Activated T-helper 1 cell treated with Interleukin-2 at 50 U/mL for 16 hours (primary cell): ENCODE results near the gene RASGRP3.

Source experiments
- DNase-seq: peaks from one replicate; pipeline ENCODE4 v3.0.0-alpha.2; 2020; ENCODE audit warnings: low read depth

Gene RASGRP3

GRCh38 chr2:33522576-33522975, 46.1 kb downstream of the RASGRP3 start:
- no peak for DNase-seq

DNA sequence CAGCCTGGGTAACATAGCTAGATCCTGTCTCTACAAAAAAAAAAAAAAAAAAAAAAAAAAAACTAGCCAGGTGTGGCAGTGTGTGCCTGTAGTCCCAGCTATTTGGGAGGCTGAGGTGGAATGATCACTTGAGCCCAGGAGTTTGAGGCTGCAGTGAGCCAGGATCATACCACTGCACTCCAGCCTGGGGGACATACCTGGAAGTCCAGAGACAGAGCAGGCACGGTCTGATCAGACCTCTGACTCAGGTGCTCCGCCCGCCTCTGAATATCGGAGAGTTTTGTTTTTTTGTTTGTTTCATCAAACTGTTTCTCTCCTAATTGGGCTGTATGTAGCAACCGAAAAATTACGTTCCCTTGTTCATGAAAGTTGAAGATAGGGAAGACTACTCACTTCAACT, 49.2 kb downstream of the RASGRP3 start:
- no peak for DNase-seq

DNA sequence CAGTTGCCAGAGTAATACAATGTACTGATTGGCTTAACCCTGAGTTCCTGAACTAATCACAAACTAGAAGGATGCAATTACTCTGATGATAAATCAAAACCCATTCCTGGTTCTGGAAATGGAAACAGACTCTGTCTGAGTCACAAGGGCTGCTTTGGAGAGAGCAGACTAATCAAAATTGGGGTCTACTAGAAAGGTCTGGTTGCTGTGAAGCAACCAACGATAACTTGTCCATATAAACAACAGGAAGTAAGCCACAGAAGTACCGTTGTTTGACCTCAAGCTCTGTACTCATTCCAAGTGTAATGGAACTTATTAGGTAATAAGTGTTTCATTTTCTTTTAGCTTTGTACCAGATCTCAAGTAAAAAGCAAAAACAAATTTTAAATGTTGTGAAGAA, 49.7 kb downstream of the RASGRP3 start:
- no peak for DNase-seq

DNA sequence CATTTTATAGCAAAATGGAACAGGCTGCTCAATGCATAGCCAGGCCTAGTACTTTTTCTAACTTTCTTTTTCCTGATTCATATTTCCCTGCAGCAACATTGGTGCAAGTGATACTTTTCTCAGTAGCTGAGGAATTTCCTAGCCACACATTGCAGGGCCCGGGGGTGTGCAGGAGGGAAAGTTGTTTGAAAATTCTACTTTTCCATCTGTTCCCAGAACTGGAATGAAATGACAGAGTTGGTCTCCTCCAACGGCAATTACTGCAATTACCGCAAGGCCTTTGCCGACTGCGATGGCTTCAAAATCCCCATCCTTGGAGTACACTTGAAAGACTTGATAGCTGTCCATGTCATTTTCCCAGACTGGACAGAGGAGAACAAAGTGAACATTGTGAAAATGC, 50.5 kb downstream of the RASGRP3 start:
- DNase-seq, result no peak

DNA sequence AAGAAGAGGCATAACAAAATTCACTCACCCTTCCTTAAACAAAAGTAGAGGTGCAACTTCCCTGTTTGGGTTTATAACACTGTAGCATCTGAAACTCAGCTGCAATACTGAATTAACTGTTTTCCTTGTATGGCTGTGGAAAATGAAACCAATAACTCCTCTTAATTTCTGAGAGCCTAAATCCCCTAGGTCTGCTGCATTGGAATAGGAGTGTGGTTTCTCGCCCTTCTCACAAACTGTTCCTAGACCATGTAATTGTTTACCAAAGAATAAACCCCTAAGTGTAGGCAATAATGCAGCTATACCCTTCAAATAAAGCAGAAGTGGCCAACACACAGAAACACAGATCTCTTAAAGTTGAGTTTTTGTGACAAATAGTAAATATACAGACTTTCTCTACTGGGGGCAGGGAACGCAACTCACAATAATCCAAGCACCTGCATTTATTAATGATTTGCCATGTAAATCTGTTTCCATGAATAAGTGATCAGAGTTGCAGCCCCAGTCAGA, 52.0 kb downstream of the RASGRP3 start:
- DNase-seq, result no peak

DNA sequence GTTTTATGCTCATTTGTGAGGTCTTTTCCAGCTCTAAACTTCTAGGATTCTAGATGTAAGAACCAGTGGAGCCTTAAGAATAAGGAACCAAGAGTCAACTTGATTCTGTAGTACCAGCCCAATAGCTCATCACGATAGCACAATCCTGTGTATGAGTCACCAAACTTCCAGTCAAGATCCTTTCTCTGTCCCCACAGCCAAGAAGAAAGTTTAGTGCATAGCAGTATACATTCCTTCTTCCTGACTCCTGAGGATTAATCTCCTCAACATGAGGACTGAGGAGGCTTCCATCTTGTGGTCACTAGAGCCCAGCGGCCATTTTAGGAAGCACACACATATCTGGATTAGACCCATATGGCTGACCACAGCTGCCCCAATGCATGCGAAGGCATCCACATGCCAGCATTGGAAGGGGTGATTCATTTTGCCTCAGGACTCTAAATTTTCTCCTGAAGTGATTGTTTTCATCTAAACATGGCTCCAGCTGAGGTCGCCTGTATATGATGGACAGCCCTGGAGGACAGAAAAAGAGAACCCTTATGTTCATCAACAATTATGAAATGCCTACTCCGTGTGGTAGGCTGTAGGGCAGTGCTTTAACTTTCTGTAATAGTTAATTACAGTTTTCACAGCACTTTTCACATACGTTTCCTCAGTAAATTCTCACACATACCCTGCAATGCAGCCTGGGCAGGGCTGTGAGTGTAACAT, 53.5 kb downstream of the RASGRP3 start:
- no peak for DNase-seq

- no peak for DNase-seq
Measured at GRCh38 chr2:33530690-33531548, 54.5 kb downstream of the RASGRP3 start.

DNA sequence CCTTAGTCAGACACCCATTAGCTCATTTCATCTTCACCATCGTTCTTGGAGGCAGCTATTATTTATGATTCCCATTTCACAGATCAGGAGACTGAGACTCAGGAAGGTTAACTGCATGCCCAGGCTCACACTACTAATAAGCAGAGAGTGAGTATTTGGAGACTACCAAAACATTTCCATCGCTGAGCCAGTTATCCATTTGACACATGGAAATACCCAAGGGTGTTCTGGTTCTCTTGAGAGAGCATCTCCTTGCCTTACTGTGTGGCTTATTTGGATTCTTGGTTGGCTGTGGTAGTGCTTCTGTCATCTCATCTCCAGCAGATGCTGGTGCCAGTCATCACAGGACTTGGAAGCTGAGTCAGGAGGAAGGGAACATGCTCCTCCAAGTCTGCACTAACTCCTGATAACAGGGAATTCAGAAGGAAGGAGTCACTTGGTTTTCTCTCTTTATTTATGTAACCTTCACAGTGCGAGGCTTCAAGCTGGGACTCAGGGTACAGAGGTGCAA, 55.2 kb downstream of the RASGRP3 start:
- DNase-seq, result no peak

- DNase-seq, result no peak
Measured at GRCh38 chr2:33532146-33532545, 55.7 kb downstream of the RASGRP3 start.

DNA sequence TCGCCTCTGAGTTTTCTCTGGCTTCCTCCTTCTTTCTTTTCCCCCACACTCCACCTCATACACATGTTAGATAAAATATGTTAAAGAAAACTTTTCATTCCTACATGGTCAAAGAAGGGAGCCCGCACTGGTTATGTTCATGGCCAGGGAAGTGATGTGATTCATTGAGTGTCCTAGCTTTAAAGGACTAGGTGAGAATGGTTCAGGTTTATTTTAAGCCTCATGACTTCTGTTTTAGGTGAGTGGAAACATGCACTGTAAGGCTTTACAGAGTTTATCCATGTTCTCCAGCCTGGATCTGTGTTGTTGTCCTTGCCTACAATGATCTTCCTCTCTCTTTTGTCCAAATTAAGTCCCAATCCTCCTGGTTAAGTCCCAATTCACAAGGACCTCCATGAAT, 56.5 kb downstream of the RASGRP3 start:
- DNase-seq, result no peak

DNA sequence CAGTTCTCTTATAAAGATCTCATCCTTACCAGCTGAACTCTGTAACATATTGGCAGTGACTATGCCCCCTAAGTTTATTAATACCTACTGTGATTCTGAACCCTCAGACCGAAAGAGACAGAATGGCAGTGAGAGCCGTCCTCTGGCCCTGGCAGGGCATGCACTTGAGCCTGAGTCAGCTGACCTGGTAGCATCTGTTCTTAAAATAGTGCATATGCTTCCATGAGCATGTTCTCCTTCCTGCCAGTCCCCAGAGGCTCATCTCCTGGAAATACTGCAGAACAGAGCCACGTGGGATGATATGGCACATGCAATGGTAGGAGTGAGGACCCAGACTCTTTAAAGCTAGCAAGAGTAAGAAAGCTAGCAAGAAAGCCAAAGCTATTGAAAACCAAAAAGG, 59.0 kb downstream of the RASGRP3 start:
- no peak for DNase-seq

DNA sequence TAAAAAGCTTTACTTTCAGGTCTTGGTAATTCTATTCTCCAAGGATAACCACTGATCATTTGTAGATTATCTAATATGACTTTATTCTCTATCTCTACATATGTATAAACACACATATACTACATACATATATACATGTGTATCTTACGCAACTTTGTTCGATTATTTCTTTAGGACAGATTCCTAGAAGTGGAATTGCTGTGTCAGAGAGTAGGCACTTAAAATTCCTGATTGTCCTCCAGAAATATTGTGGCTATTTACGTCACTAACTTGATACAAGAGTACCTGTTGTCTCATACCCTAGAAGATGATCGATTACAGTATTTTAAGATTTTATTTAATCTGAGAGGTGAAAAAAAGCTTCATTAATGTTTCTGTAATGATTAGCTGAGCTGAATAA, 64.8 kb downstream of the RASGRP3 start:
- no peak for DNase-seq

GRCh38 chr2:33550206-33550605, 73.8 kb downstream of the RASGRP3 start:
- no peak for DNase-seq

GRCh38 chr2:33552758-33553461, 76.5 kb downstream of the RASGRP3 start:
- DNase-seq, result no peak

DNA sequence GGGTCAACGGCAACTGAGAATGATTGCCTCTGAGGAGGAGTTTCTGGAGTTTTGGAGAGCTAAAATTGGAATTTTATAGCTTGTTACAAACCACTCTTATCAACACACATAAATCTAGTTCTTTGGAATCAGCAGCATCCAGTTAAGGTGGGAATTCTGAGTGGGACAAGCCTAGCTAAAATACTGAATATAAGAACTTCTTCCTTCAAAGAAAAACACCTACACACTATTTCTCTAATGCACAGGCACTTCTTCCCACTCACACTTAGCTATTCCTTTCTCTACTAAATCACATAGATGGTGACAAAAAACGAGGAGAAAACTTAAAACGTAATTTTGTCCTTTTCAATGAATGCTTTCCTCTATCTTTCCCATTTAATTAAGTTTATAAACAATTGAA, 79.2 kb downstream of the RASGRP3 start:
- DNase-seq, result no peak

DNA sequence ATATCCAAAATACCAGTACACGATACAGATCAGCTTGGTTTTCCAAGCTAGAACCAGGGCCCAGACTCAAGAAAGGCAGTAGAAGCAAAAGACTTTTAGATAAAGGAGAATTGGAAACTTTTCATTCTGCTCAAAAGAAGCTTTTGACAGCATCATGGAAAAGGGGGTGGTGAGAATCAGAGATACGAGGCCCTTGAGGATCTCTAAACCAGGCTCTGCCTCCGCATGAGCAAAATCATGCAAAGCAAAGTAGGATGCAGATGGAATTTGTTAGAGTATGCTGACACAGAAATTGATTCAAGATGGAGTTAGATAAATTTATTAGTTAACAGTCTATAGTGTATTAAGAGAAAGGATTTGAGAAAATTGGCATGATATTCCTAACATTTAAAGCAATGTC, 82.9 kb downstream of the RASGRP3 start:
- no peak for DNase-seq

DNA sequence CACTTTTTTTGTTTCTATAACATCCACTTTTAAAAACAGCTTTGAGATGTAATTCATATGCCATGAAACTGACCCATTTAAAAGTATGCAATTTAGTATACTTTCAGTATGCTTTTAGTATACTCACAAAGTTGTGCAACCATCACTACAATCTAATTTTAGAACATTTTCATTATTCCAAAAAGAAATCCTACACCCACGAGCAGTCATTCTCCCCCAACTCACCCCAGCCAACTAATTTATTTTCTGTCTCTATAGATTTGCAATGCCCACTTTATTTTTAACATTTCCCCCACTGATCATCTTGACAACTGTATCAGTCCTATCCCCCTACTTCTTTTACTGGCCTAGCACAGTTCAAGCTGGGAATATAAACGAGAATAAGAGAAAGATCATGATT, 83.6 kb downstream of the RASGRP3 start:
- no peak for DNase-seq

GRCh38 chr2:33561872-33562271, 85.4 kb downstream of the RASGRP3 start:
- no peak for DNase-seq

- DNase-seq, result no peak
Measured at GRCh38 chr2:33570681-33571080, 94.2 kb downstream of the RASGRP3 start.

- no peak for DNase-seq
Measured at GRCh38 chr2:33573657-33574056, 97.2 kb downstream of the RASGRP3 start.

DNA sequence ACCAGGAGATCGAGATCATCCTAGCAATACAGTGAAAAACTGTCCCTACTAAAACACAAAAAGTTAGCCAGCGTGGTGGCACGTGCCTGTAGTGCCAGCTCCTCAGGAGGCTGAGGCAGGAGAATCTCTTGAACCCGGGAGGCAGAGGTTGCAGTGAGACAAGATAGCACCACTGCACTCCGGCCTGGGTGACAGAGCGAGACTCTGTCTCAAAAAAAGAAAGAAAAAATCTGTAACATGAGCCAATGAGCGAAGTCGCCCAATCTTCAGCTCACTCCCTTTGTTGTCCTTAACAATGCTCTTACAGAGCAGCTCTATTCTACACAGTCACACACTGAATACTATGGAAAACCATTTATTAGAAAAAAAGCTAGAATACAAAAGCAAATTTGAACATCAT, 100.6 kb downstream of the RASGRP3 start:
- DNase-seq, result no peak

DNA sequence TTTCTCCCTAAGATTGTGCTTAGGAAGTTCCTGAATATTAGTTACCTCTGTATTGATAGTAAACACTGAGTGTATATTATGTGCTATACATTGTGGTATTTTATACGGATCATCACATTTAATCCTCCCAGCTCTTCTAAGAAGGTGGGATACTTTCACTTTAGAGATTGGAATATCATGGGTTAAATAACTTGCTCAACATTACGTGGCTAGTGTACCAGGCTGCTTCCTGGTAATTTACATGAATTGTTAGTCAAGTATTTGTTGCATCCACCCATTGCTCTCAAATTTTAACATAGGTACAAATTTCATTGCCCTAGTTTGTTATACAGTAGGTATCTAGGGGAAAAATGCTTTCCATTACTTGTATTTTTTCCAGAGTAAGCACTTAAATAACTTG, 101.2 kb downstream of the RASGRP3 start:
- no peak for DNase-seq

- DNase-seq, result no peak
Measured at GRCh38 chr2:33579227-33579626, 102.8 kb downstream of the RASGRP3 start.
